Fibroblast of lung (primary cell): ENCODE measurements around the gene PTCSC3. TPM values are rescaled to one million over a fixed set of nuclear protein-coding genes. Genes with fewer than 3 reads are reported as not detected.

Experiments used
- DNase-seq, 2 donors: peaks; one replicate each; pipeline versions ENCODE4 v3.0.0 to v3.0.0-alpha.2; 2010; ENCODE audit warnings: low read depth in 2 of 2
- H2AFZ ChIP-seq: 2 replicates; pipeline ENCODE4 v1.5.1; 2012; ENCODE audit warnings: low read length, control low read depth, inconsistent platforms
- H3K27ac ChIP-seq: 2 replicates; pipeline ENCODE4 v1.5.1; 2011; ENCODE audit warnings: low read length, control low read depth; ENCODE audit not compliant: insufficient read depth
- H3K27me3 ChIP-seq: 2 replicates; pipeline ENCODE4 v1.5.1; 2011; ENCODE audit warnings: mild to moderate bottlenecking, low read length; ENCODE audit not compliant: control insufficient read depth, insufficient read depth
- H3K36me3 ChIP-seq: 2 replicates; pipeline ENCODE4 v1.5.1; 2011; ENCODE audit warnings: low read length; ENCODE audit not compliant: control insufficient read depth, insufficient read depth
- H3K4me1 ChIP-seq: 2 replicates; pipeline ENCODE4 v1.5.1; 2011; ENCODE audit warnings: low read length; ENCODE audit not compliant: control insufficient read depth, insufficient read depth; ENCODE audit errors: extremely low read depth
- H3K4me2 ChIP-seq: 2 replicates; pipeline ENCODE4 v1.5.1; 2011; ENCODE audit warnings: low read length, control low read depth; ENCODE audit not compliant: insufficient read depth; ENCODE audit errors: extremely low read depth
- H3K4me3 ChIP-seq, 4 experiments: fragments of 200-600 bp in 1 of 4; sonication (generic) in 1 of 4; replicated peaks in 1 of 4; 2 replicates each; pipeline ENCODE4 v1.5.1; 2011 to 2016; ENCODE audit warnings: low read length in 4 of 4, low read depth in 3 of 4, mild to moderate bottlenecking in 3 of 4, control low read depth in 2 of 4, inconsistent platforms in 1 of 4, mixed read lengths in 1 of 4; ENCODE audit not compliant: insufficient read depth in 1 of 4; ENCODE audit errors: control extremely low read depth in 1 of 4
- H3K79me2 ChIP-seq: 2 replicates; pipeline ENCODE4 v1.5.1; 2012; ENCODE audit warnings: mild to moderate bottlenecking, low read length, inconsistent platforms; ENCODE audit not compliant: control insufficient read depth, insufficient read depth
- H3K9ac ChIP-seq: 2 replicates; pipeline ENCODE4 v1.5.1; 2011; ENCODE audit warnings: mild to moderate bottlenecking, low read length, control low read depth; ENCODE audit not compliant: insufficient read depth
- H3K9me3 ChIP-seq: 2 replicates; pipeline ENCODE4 v1.5.1; 2012; ENCODE audit warnings: low read depth, low read length; ENCODE audit not compliant: control insufficient read depth, insufficient read depth
- H4K20me1 ChIP-seq: 2 replicates; pipeline ENCODE4 v1.5.1; 2011; ENCODE audit warnings: low read length; ENCODE audit not compliant: control insufficient read depth, insufficient read depth; ENCODE audit errors: extremely low read depth
- CTCF ChIP-seq, 2 donors: IDR thresholded peaks in 1 of 2; conservative IDR thresholded peaks in 1 of 2; 1 replicate in 1 of 2; 2 replicates in 1 of 2; pipeline ENCODE4 v1.5.1; 2011 to 2012; ENCODE audit warnings: low read length in 2 of 2, control low read depth in 1 of 2, inconsistent platforms in 1 of 2, low read depth in 1 of 2, mild to moderate bottlenecking in 1 of 2
- EZH2 ChIP-seq: IDR thresholded peaks from 2 replicates; pipeline ENCODE4 v1.5.1; 2012; ENCODE audit warnings: low read length, control low read depth, mild to moderate bottlenecking; ENCODE audit errors: missing control alignments
- polyA plus RNA-seq, 2 donors: library from polyadenylated mRNA; depleted of rRNA in 1 of 2; stranded (reverse) in 1 of 2; unstranded in 1 of 2; fragments of >200 nt; gene quantifications; 2 replicates each; pipeline ENCODE4 v1.2.1, GENCODE V29; 2011 to 2012; ENCODE audit warnings: missing spikeins in 1 of 2
- total RNA-seq: library from RNA; depleted of rRNA; stranded (reverse); fragments of >200 nt; gene quantifications from 2 replicates; pipeline ENCODE4 v1.2.1, GENCODE V29; 2014

Gene PTCSC3
- total and polyA plus RNA-seq, 2 donors (not counting 1 experiment from before 2014, with no cell fraction given) = not detected

- Histone ChIP-seq H4K20me1 (no peaks in the 10 kb centered on the region), H3K9ac (no peak overlapping the region), H3K4me1 (no peaks in the 10 kb centered on the region), H3K27me3 (no peaks in the 10 kb centered on the region), H3K4me2 (no peak overlapping the region), H3K79me2 (no peaks in the 10 kb centered on the region), H3K27ac (no peak overlapping the region), H3K4me3 (no peak overlapping the region), H3K9me3 (no peaks in the 10 kb centered on the region), H2AFZ (no peak overlapping the region), H3K36me3 (no peaks in the 10 kb centered on the region)
- DNase-seq = no peak
- TF ChIP-seq EZH2 (no peak), CTCF (conservative IDR thresholded peaks at IDR 0.05 in 1 of 2, IDR thresholded peaks at IDR 0.05 in 1 of 2; ENCODE audit: low read depth in 1 of 2, low read length in 2 of 2) (no peak)
These were observed 36.1 kb upstream of the PTCSC3 start for GRCh38 chr14:36212577-36212976.

- DNase-seq = no peak
- TF ChIP-seq CTCF (conservative IDR thresholded peaks at IDR 0.05 in 1 of 2, IDR thresholded peaks at IDR 0.05 in 1 of 2; ENCODE audit: low read depth in 1 of 2, low read length in 2 of 2) = no peak
- no peak for TF ChIP-seq EZH2
- Histone ChIP-seq H3K9me3 (no peaks in the 10 kb centered on the region), H3K4me3 (no peak overlapping the region), H3K4me2 (no peak overlapping the region), H3K4me1 (no peaks in the 10 kb centered on the region), H2AFZ (no peak overlapping the region), H4K20me1 (no peaks in the 10 kb centered on the region), H3K36me3 (no peaks in the 10 kb centered on the region), H3K27ac (no peak overlapping the region), H3K27me3 (no peaks in the 10 kb centered on the region), H3K79me2 (no peaks in the 10 kb centered on the region), H3K9ac (no peak overlapping the region)
These were observed 32.3 kb upstream of the PTCSC3 start for GRCh38 chr14:36208690-36209278.

GRCh38 chr14:36207500-36207899 is 31.0 kb upstream of the PTCSC3 start:
- H3K9me3 ChIP-seq = no peaks in the 10 kb centered on the region
- H3K4me1 ChIP-seq = no peaks in the 10 kb centered on the region
- no peak overlapping the region for H3K4me2 ChIP-seq
- no peaks in the 10 kb centered on the region for H3K79me2 ChIP-seq
- no peaks in the 10 kb centered on the region for H3K27me3 ChIP-seq
- no peak overlapping the region for H3K4me3 ChIP-seq
- peak in 1 of 2 donors; percentile 2 for DNase-seq
- H3K27ac ChIP-seq = no peak overlapping the region
- no peak overlapping the region for H2AFZ ChIP-seq
- H3K9ac ChIP-seq = no peak overlapping the region
- H3K36me3 ChIP-seq = no peaks in the 10 kb centered on the region
- peak; percentile 32 to 36 for TF ChIP-seq CTCF (conservative IDR thresholded peaks at IDR 0.05 in 1 of 2, IDR thresholded peaks at IDR 0.05 in 1 of 2; ENCODE audit: low read depth in 1 of 2, low read length in 2 of 2)
- no peak for TF ChIP-seq EZH2
- H4K20me1 ChIP-seq = no peaks in the 10 kb centered on the region
